GM21526 (cell line): Measurements from ENCODE around the gene WDR70.
"Not testable (repeated sequence)": the region's sequence is repeated elsewhere in the genome, so short reads cannot be mapped to it uniquely, and the experiment has no call there.

Experiments used
- ATAC-seq: cut with Tn5 transposase; IDR thresholded peaks from one replicate; pipeline ENCODE4 v1.9.1; 2021; ENCODE audit warnings: moderate library complexity; ENCODE audit not compliant: unreplicated experiment, low FRiP score

Gene WDR70

GRCh38 chr5:37740331-37741066 lies 361.4 kb downstream of the WDR70 start:
- no peak for ATAC-seq

- no peak for ATAC-seq
These were observed 363.0 kb downstream of the WDR70 start for GRCh38 chr5:37742111-37742510.

- ATAC-seq = no peak
These were observed 372.1 kb downstream of the WDR70 start for GRCh38 chr5:37751227-37751626.

- no peak for ATAC-seq
These were observed 375.9 kb downstream of the WDR70 start for GRCh38 chr5:37754976-37755375.

- no peak for ATAC-seq
These were observed 376.5 kb downstream of the WDR70 start for GRCh38 chr5:37755581-37755980.

- ATAC-seq = no peak
These were observed 377.1 kb downstream of the WDR70 start for GRCh38 chr5:37756248-37756647.

GRCh38 chr5:37757980-37758582 lies 379.0 kb downstream of the WDR70 start:
- ATAC-seq = no peak

- no peak for ATAC-seq
These were observed 388.1 kb downstream of the WDR70 start for GRCh38 chr5:37767251-37767650.

GRCh38 chr5:37767961-37768360 lies 388.8 kb downstream of the WDR70 start:
- no peak for ATAC-seq

- no peak for ATAC-seq
These were observed 389.3 kb downstream of the WDR70 start for GRCh38 chr5:37768371-37768770.

GRCh38 chr5:37769108-37769507 lies 390.0 kb downstream of the WDR70 start:
- no peak for ATAC-seq

GRCh38 chr5:37769840-37770239 lies 390.7 kb downstream of the WDR70 start:
- ATAC-seq = no peak

GRCh38 chr5:37770786-37771185 lies 391.7 kb downstream of the WDR70 start:
- ATAC-seq = no peak

GRCh38 chr5:37771203-37771611 lies 392.1 kb downstream of the WDR70 start:
- ATAC-seq = no peak

- no peak for ATAC-seq
These were observed 392.6 kb downstream of the WDR70 start for GRCh38 chr5:37771731-37772130.

GRCh38 chr5:37772255-37772654 lies 393.1 kb downstream of the WDR70 start:
- ATAC-seq = no peak

- no peak for ATAC-seq
These were observed 394.7 kb downstream of the WDR70 start for GRCh38 chr5:37773809-37774208.

GRCh38 chr5:37774912-37775483 lies 395.9 kb downstream of the WDR70 start:
- no peak for ATAC-seq

GRCh38 chr5:37776826-37777225 lies 397.7 kb downstream of the WDR70 start:
- no peak for ATAC-seq

- ATAC-seq = no peak
These were observed 398.5 kb downstream of the WDR70 start for GRCh38 chr5:37777432-37778130.

GRCh38 chr5:37781409-37781808 lies 402.3 kb downstream of the WDR70 start:
- ATAC-seq = not testable (repeated sequence)
